GM19025 (cell line): ENCODE measurements around the gene EPN3.

Source experiments
- ATAC-seq: cut with Tn5 transposase; IDR thresholded peaks from one replicate; pipeline ENCODE4 v1.9.1; 2021; ENCODE audit warnings: mild to moderate bottlenecking, low read depth, moderate library complexity; ENCODE audit not compliant: unreplicated experiment

EPN3 gene

GRCh38 chr17:50508573-50509460 lies 23.7 kb upstream of the EPN3 start:
- ATAC-seq, result no peak

- peak; percentile 85 for ATAC-seq
Measured at GRCh38 chr17:50511058-50511457, 21.5 kb upstream of the EPN3 start.

GRCh38 chr17:50513495-50513894 lies 19.0 kb upstream of the EPN3 start:
- no peak for ATAC-seq

GRCh38 chr17:50514388-50514787 lies 18.1 kb upstream of the EPN3 start:
- ATAC-seq, result no peak

- ATAC-seq, result no peak
Measured at GRCh38 chr17:50514936-50515702, 17.4 kb upstream of the EPN3 start.

GRCh38 chr17:50517011-50517410 lies 15.5 kb upstream of the EPN3 start:
- no peak for ATAC-seq

- ATAC-seq, result no peak
Measured at GRCh38 chr17:50517504-50518383, 14.8 kb upstream of the EPN3 start.

- no peak for ATAC-seq
Measured at GRCh38 chr17:50518384-50519023, 14.0 kb upstream of the EPN3 start.

- ATAC-seq, result no peak
Measured at GRCh38 chr17:50519141-50519834, 13.2 kb upstream of the EPN3 start.

- no peak for ATAC-seq
Measured at GRCh38 chr17:50520483-50520882, 12.1 kb upstream of the EPN3 start.

GRCh38 chr17:50521514-50521913 lies 11.0 kb upstream of the EPN3 start:
- ATAC-seq, result no peak

GRCh38 chr17:50522766-50523165 lies 9.8 kb upstream of the EPN3 start:
- ATAC-seq, result no peak

- no peak for ATAC-seq
Measured at GRCh38 chr17:50523208-50523607, 9.3 kb upstream of the EPN3 start.

- ATAC-seq, result no peak
Measured at GRCh38 chr17:50524838-50525237, 7.7 kb upstream of the EPN3 start.

- no peak for ATAC-seq
Measured at GRCh38 chr17:50527155-50527762, 5.3 kb upstream of the EPN3 start.

GRCh38 chr17:50527949-50528474 lies 4.5 kb upstream of the EPN3 start:
- no peak for ATAC-seq

GRCh38 chr17:50529849-50530248 lies 2.7 kb upstream of the EPN3 start:
- no peak for ATAC-seq

- ATAC-seq, result no peak
Measured at GRCh38 chr17:50531428-50532025, 1.0 kb upstream of the EPN3 start.

- no peak for ATAC-seq
Measured at GRCh38 chr17:50533185-50533584, 650 bp downstream of the EPN3 start.
